HG03103 (cell line): ENCODE results near the gene PRKG1.
"Not testable (repeated sequence)": the region's sequence is repeated elsewhere in the genome, so short reads cannot be mapped to it uniquely, and the experiment has no call there.

Experiments
- ATAC-seq: cut with Tn5 transposase; IDR thresholded peaks from one replicate; pipeline ENCODE4 v1.9.1; 2021; ENCODE audit warnings: low read depth; ENCODE audit not compliant: unreplicated experiment

Gene PRKG1

DNA sequence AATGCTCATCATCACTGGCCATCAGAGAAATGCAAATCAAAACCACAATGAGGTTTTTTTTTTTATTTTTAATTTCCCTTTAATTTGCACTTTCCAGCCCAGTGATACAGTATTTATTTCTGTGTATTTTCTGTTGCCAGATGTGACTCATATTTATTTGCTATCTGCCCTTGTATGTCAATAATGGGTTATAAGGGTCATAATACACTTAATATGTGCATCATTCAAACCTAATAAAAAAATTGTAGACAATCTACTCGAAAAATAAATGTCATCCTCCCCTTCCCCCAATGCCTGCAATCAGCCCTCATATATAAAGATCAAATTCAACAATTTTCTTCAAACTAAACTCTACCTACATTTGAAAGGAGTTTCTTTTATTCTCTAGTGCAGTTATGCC is 470.6 kb downstream of the PRKG1 start:
- ATAC-seq: no peak

DNA sequence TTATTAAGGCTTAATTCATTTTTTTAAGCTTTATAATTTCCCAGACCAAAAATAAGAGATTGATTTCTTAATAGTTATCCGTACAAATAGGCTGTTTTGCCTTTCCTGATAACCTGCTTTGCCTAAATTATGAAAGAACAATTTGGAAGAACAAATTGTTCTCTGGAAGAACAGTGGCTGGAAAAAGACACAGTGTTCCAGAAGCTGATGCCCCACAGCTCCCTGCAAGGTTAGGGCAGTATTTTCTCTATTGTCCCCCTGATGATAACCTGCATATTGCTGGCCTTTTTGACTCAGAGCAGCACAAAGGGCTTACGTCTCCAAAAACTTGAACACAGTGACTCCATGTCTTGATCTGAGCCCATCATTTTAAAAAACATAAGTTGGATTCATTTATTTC is 473.7 kb downstream of the PRKG1 start:
- no peak for ATAC-seq

DNA sequence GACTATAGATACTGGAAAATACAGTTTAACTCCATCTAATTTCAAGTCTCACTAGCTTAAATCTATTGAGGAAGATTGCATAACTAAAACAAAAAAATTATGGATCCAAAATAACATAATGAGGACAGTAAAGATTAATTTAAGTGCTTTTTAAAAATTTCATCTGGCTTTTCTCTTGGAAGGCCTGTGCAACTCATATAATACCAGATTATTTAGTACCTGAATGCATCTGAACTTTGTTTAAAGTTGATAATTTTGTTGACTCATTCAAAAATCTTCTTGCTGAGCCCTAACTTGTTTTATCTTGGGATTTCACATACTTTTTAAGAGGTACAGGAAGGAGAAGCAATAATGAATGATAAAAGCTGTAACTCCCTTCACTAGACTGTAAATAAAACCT is 478.6 kb downstream of the PRKG1 start:
- ATAC-seq: no peak

DNA sequence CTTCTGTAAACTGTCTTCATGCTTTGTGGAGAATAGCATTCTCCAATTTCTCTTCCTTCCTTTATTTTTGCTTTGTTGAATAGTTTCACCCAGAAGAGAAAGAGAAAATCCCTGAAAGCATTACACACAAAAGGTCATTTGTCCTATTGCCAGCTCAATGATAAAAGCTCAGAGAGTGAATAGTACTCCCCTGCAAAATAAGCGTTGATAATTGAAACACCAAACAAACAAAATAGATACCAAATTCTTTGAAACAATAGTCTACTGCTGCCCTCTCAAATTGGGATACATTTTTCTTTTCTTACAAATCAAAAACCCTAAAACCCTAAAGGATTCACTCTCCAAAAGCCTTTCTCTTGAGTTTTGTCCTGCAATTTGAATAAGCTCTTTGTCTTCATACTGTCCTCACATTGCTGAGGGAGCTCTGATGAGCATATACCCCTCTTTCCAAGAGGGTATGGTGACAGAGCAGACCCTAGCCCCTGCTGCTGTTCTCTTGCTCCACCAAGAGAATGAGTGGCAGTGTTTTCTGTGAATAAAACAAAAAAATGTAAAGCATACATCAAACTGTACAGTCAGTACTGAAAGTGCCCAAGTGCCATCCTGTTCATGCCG is 490.7 kb downstream of the PRKG1 start:
- no peak for ATAC-seq

DNA sequence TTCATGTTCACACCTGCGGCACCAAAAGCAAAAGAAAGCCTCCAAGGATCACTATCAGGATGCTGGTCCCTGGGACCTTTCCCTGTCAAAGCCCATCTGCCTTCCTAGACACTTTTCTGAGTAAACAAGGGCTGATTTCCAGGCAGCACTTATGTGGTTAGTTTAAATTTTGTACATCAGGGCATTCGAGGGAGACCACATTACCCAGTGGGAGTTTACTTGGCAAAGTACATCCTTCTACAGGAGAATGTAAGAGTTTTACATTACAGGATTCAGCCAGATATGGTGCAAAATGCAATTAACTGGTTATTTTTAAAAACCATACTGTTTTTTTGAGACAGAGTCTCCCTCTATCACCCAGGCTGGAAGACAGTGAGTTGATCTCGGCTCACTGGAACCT is 493.0 kb downstream of the PRKG1 start:
- ATAC-seq: no peak

DNA sequence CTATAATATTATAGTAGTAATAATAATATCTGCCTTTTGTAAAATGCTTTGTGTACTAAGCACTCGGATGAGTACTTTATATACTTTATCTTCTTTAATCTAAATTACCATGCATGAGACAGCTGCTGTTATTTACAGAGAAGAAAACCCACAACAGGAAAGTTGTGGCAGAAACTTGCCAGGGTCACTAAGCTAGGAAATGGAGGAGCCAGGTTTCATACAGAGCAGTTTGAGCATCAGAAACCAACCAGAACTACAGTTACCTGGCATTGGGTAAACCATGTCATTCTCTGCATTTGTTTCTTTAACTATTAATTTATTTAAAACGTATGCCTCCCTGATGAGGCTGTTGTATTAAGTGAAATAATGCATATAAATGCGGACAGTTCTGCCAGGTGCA is 495.2 kb downstream of the PRKG1 start:
- no peak for ATAC-seq

DNA sequence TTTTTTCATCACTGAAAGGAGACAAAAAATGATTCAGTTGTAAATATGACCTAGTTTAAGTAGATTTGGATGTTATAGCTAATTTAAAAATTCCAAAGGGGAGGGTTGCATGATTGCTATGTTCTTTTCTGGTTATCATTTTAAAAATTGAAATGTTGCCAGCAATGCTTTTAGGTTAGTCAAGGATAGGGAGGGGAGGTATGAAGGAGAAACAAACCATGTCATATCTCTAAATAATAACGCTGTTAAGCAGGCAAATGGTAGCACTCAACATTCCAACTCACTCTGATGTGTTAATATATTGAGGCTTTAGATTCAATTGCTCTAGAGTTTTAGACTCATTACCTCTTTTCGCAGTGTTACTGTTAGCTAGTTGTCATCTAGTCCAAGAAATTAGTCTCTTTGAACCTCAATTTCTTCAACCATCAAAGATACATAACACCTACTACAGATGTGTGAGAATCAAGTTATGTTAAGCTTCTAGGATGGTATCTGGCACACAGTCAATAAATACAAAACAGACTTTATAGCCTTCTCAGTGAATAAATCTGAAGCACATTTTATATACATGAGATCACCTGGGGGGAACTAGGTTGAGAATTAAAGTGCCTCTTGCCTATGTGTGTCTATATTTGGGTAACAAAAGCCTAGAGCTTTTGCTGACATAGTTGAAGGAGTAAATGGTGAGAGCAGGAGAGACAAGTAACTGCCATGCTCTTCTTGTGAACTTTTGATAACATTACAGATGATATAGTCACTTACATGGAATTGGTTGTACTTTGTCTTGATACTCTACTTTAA is 500.2 kb downstream of the PRKG1 start:
- no peak for ATAC-seq

DNA sequence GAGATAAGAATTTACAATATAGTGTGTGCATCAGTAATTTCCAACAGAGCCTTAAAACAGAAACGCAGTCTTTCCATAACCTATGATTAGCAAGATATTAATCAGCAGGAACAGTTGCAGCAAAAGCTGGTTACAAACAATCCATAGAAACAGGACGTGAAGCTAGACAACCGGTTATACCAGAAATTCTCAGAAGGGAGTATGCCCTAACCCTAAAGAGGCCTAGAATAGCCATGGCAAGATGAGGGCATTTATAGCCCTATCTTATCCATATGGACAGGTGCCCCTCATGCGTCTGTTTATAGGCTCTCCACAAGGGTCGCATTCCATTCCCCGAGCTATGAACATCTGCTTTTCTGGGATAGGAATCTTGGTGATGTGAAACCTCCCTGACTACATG is 506.9 kb downstream of the PRKG1 start:
- not testable (repeated sequence) for ATAC-seq

DNA sequence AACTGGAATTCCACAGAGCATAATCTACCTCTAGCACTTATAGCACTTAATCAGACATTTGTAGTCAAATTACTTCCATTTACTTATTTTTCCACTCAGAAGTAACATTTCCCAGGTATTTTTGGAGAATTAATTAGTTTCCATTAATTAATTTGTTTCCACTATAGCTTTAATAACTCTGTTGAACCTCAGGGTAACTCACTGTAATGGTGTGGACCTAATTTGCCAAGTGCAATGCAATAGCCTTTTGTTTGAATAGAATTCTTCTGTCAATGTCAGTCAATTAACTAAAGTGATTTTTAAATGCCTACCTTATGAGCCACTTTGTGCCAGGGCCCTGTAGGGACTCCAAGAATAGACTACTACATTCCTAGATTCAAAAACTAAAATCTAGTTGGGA is 509.7 kb downstream of the PRKG1 start:
- no peak for ATAC-seq

DNA sequence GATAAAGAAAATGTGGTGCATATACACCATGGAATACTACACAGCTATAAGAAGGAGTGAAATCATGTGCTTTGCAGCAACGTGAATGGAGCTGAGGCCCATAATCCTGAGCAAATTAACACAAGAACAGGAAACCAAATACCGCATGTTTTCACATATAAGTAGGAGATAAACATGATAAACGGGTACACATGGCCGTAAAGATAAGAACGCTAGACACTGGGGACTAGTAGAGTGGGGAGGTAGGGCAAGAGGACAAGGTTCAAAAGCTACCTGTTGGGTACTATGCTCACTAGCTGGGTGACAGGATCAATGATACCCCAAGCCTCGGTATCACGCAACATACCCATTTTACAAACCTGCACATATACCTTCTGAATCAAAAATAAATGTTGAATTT is 511.5 kb downstream of the PRKG1 start:
- ATAC-seq: no peak

DNA sequence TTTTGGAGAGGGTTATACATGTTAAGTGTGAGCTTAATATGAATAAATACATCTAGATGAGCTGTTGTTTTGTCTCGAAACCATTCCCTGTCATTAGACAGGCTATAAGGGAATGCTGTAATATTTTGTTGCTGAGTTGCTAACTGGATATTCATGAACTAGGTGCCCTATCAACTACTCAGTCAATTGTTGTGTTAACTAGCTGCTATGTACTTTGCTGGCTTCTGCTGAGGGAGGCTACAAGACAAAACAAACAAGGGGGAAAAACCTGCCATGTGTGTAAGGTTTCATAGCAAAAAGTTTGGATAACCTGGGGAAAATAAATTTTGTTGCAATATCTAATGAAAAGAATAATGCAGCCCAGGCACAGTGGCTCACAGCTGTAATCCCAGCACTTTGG is 514.7 kb downstream of the PRKG1 start:
- no peak for ATAC-seq

DNA sequence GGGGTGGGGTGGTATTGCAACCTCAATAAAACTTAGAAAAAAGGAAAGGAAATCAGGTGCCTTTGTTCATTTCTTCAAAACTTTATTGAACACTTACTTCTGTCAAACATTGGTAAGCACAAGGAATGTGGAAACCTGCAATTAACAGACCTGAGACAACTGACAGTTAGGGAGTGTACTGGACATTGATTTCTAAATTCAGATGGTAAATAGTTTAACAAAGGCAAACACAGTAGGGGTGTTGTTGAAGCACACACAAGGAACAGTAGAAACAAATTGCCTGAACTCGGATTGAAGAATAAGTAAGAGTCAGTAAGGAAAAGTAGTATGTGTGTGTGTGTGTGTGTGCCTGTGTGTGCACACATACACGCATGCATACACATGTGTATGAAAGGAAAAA is 516.5 kb downstream of the PRKG1 start:
- no peak for ATAC-seq

DNA sequence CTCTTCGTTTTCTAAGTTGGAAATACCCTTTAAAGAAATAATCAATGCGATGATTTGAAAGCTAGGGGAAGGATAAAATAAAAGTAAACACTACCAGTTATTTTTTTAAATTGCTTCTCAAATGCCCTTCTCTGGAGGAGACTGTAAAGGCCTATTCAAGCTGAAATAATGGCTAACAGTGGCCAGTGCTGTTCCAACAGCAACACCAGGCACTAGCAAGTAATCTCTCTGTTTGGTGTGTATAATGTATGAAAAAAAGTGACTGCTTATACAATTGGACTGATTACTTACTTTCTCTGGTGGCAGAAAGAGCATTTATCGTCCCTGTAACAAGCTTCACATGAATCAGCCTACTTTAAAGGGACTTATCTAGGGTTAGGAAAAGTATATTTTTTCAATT is 522.4 kb downstream of the PRKG1 start:
- ATAC-seq: no peak

DNA sequence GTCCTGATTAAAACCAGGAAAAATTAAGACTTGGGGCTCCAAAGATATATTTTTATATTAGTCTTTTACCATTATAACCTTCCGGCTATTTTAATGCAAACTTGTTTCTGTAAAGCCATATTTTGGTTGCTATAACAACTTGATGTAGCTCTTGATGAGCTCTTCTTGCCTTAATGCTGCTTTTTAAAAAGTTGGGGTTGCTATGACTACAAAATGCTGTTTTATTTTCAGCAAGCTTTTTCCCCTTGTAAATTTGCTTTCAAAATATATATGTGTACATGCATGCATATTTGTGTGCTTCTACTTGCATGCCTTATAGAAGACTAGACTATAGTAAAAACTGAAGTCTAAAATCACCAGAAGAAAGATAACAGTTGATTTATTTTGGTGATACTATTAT is 525.4 kb downstream of the PRKG1 start:
- ATAC-seq: no peak

DNA sequence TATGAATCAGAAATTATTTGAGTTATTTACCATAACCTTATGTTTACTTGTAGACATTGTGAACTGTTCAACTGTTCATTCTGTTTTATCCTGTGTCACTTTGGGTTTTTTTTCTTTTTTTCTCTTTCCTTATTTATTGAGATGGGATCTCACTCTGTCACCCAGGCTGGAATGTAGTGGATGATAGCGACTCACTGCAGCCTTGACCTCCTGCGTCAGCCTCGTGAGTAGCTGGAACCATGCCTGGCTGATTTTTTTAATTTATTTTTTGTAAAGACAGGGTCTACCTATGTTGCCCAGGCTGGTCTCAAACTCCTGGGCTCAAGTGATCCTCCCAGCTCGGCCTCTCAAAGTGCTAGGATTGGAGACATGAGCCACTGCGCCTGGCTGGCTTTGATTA is 528.0 kb downstream of the PRKG1 start:
- no peak for ATAC-seq

DNA sequence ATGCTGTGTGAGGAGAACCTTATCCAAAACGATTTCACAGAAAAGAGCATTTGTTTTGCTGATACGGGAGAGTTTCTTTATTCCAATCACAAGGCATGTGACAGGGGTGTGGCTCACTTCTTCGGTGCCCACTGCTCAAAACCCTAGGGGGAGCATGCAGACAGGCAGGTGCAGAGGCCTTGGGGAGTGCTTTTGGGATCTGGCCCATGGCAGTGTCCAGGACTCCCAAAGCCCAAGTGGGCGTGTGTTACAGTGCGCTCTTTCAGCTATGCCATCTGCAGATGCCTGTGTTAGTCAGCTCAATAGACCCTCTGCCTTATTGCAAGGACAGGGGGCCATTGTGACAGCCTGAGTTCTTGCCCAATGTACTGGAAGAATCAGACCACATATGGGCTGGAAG is 530.3 kb downstream of the PRKG1 start:
- no peak for ATAC-seq

DNA sequence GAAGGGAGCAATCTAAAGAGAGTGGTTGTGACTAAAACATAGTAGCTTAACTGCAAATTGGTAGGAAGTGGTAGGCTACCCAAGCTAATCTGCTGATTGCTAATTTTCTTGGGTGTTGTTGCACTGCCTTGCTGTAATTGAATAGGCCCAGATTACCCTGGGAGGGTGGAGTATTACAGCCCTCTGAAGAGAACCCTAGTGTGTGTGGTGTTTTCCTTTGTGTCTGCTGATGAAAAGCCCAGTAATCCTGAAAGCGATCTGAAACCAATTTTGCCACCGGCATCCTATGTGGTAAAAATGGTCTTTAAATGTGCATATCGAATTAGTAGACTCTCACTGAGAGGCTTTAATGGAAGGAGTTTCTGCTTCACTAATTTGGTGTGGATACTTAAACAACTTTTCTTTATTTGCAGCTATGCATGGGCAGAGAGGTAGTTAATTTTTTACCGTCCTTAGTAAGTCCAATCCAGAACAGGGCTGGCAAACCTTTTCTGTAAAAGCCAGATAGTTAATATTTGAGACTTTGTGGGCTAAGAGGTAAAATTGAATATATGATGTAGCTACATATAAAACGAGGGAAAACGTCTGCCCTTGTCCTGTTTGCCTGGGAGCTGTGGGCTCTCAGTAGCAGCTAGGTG is 532.7 kb downstream of the PRKG1 start:
- ATAC-seq: no peak

DNA sequence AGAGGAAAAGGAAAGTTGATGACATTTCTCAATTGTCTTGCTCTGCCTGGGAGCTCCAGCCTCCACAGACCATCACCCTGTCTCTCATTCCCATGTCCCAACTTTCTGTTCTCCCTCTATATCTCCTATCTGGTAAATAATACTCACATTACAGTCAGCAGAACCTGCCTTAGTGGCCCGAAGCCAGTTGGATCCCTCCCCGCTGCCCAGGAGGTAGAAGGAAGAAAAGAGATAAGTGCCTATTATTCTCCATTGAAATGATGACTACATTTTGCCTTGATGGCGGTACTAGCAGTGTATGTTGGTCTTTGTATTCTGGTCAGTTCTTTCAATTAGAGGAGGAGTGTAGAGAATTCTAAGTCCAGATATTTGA is 533.2 kb downstream of the PRKG1 start:
- ATAC-seq: no peak

DNA sequence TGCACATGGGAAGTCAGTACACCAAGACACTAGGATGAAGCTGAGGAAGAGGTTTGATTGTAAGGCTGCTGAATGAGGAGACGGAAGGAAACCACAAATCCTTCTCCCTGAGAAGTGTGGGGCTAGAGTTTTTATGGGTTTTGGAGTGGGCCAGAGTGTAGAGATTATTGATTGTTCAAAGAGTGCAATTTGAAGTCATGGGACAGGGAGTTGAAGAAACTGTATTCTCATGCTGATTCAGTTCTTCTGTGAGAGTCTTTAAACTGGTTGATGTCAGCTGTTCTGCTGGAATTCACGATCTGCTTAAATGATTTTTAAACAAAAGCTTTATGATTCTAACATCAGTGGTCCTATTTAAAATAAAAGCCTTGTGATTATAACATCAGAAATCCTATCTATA is 533.9 kb downstream of the PRKG1 start:
- no peak for ATAC-seq

DNA sequence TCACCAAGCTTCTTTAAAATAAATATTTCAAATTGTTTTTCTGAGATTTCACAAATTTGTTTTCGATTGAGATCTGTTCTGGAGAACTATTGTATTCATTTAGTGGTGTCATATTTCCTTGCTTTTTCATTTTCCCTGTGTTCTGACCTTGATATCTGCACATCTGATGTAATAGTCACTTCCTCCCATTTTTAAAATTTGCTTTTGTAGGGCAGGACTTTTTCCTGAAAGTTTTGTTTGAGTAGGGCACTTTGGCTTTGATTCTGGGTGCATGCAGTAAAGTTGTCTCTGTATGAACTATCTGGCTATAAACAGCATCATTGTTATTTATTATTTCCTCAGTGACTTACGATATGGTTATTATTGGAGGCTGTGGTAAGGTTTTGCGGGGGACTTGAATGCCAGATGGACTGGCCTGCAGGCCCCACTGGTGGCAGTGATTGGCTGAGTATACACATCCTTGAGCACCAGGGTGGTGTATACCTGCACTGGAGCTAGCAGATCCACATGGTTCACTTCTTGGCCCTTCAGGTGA is 541.5 kb downstream of the PRKG1 start:
- no peak for ATAC-seq

DNA sequence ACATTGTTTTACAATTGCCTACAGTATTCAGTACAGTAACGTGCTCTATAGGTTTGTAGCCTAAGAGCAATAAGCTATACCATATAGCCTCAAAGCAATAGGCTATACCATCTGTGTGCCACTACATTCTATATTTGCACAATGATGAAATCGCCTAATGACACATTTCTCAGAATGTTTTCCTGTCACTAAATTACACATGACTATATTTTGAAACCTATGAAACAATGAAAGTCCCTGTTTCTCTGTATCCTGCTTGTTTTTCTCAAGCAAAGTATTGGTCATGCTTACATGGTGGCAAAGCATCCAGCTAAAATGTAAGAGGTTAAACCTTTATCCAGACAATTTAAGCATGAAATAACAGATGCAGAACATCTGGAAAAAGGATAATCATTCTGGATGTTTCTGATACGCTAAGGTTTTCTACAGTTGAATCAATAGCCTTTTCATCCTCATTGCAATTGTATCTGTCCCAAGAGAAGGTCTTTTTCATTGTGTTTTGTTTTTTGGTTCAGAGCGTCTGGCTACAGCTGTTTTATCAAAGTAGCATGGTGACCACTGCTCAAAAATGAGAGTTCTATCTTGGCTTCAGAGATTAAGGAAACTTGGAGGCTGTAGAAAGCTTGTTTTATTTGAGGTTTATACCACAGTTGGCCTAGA is 543.4 kb downstream of the PRKG1 start:
- no peak for ATAC-seq
